Left colon (tissue), 2 donors: ENCODE results near the gene EPHB6. TPM values are rescaled to one million over a fixed set of nuclear protein-coding genes. Genes with fewer than 3 reads are reported as not detected.

Experiments
- ATAC-seq: fragments of 200-7000 bp; cut with Tn5 transposase; one replicate; pipeline ENCODE4 v1.9.1; 2020; ENCODE audit warnings: mild to moderate bottlenecking, moderate library complexity
- DNase-seq, 2 donors: peaks; one replicate each; pipeline ENCODE4 v3.0.0-alpha.2; 2020
- intact Hi-C, 2 donors: fragments of 100-400 bp; cut with DNase I in 1 of 2; cut with micrococcal nuclease in 1 of 2; formaldehyde crosslinking; loops; one replicate each; pipeline versions ENCODE4 v1.11.2 to v1.14.0; 2022; cut with DNase I, micrococcal nuclease
- total RNA-seq, 2 donors: library from RNA; stranded (reverse); fragmentation: NEBNext Ultra II Directional; extraction: Animal tissue kit (Norgen Biotek cat#: 25700); gene quantifications; one replicate each; pipeline ENCODE4 v1.2.1, GENCODE V29; 2021
- donor health status: DM: no; HTN: no; CAD: no.
- donor health status: DM: yes; HTN: yes; CAD: no.

Gene EPHB6
- total RNA-seq, 2 donors from 2014 or later, result 1.2 to 3.2 TPM

DNA sequence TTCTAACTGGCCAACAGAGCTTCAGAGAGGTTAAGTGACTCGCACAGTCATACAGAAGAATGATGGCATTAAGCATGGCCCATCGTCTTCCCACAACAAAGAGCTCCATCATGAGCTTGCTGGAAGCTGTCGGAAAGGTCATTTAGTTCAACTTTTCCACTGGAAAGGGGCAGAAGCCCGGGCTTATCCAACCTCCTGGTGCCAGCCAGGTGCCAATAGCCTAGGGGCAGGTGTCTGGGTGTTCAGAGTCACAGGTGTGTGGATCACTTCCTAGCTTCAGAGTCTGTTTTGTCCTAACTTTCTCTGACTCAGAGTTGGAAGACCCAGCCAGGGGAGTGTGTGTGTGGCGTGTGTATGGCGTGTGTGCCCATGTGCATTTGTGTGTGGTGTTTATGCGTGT, 32.0 kb downstream of the EPHB6 start:
- no peak for ATAC-seq
- intact Hi-C loops, result no loop called here
- peak in 1 of 2 donors; percentile 1 for DNase-seq

DNA sequence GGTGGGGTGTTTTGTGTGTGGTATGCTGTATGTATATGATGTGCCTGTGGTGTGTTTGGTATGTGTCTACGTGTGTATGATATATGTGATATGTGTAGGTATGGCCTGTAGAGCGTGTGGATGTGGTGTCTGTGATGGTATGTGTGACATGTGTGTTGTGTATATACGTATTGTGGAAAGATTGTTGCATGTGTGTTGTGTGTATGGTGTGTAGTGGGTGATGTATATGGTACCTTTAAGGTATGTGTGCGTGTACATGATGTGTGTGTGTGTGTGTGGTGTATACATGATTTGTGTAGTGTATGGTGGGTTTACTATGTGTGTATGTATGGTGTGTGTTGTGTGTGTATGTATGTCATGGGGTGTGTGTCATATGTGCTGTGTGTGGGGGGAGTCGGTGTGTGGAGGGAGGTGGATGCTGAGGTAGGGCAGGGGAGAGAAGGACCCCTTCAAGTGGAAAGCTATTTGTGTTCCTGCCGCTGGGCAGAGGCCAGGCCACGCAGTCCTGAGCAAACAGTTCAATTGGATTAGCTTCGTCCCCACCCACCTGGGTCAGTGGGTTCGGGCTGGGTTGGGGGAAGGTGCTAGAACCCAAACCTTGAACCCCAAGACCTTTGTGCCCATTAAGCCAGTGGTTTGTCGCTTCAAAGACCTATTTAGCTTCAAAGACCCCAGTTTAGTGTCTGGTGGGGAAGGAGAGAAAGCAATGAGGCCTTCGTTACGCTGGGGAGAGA, 32.6 kb downstream of the EPHB6 start:
- intact Hi-C loops, result no loop called here
- ATAC-seq, result no peak
- DNase-seq, result peak in 1 of 2 donors; percentile 10

DNA sequence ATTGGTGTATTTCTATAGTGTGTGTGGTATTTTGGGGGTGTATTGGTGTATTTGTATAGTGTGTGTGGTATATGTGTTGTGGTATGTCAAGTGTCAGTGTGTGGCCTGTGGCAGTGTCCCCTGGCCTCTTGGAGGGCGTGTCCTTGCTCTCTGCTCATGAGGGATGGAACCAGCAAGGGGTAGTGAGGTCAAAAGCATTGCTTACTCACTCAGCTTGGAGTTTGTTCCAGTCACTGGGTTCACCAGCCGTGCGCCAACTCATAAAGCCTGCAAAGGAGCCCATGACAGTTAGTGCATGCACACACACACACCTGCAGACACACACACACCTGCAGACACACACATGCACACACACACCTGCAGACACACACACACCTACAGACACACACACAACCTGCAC, 34.9 kb downstream of the EPHB6 start:
- DNase-seq, result peak in 1 of 2 donors; percentile 5
- ATAC-seq, result peak; percentile 37
- intact Hi-C loops, result no loop called here

DNA sequence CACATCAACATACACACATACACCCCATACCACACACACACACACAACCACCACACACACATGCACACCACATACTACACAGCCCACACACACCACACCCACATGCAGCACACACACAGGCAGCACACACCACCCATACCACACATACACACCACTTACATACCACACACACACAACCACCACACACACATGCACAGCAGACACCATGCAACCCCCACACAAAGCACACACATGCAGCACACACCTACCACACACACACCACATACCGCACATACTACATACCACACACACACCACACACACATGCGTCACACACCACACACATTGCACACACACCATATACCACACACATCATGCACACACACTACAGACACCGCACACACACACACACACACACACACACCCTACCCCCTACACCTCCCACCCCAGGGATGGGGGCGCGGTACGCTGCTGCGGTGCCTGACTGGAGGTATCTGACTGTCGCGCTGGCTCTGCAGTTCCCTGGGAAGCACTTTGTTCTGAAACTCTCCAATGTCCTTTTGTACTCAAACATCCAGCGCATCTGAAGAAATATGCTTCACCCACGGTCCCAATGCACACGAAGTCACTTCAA, 36.1 kb downstream of the EPHB6 start:
- ATAC-seq, result no peak
- peak in 1 of 2 donors; percentile 3 for DNase-seq
- intact Hi-C loops, result no loop called here

DNA sequence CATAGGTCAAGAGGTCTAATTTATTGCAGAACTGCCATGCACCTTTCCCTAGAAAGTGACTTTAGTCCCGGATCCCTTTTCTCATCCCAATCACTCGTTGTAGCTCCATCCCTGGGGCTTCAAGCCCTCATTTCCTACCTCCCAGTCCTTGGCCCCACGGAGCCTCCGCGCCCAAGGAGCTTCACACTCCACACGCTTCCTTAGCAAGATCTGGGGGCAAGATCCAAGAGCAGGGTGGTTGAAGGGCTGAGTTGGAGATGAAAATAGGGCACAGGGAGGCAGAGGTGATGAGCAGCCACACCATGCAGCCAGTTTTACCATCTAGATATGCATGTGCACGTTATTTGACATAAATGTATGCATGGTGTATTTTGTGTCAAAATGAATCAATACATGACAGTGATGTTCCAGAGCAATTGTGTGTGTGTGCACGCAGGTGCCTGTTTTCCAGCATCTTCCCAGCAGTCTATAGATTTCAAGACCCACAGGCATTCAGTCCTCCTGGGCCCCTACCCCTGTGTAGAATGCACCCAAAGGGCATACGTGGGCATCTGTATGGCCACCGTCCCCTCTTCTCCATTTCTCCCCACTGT, 36.7 kb downstream of the EPHB6 start:
- no peak for ATAC-seq
- DNase-seq, result no peak
- intact Hi-C loops, result no loop called here

DNA sequence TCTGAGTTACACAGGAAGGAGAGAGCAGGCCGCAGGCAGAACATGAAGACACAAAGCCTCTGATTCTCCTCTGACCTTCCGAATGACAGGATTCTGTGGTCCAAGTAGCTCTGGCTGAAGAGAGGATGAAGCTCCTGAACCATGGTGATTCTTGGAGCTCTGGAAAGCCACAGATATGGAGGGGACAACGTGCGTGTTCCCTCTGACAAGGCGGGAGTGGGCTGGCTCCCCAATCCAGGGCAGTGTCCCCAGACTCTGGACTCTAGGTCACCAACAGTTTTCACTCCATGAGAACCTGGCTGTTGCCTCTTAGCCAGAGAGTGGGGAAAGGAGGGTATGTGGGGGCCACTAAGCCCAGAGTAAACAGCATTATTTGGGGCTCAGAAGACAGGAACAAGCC, 38.1 kb downstream of the EPHB6 start:
- no peak for DNase-seq
- no peak for ATAC-seq
- intact Hi-C loops, result no loop called here

DNA sequence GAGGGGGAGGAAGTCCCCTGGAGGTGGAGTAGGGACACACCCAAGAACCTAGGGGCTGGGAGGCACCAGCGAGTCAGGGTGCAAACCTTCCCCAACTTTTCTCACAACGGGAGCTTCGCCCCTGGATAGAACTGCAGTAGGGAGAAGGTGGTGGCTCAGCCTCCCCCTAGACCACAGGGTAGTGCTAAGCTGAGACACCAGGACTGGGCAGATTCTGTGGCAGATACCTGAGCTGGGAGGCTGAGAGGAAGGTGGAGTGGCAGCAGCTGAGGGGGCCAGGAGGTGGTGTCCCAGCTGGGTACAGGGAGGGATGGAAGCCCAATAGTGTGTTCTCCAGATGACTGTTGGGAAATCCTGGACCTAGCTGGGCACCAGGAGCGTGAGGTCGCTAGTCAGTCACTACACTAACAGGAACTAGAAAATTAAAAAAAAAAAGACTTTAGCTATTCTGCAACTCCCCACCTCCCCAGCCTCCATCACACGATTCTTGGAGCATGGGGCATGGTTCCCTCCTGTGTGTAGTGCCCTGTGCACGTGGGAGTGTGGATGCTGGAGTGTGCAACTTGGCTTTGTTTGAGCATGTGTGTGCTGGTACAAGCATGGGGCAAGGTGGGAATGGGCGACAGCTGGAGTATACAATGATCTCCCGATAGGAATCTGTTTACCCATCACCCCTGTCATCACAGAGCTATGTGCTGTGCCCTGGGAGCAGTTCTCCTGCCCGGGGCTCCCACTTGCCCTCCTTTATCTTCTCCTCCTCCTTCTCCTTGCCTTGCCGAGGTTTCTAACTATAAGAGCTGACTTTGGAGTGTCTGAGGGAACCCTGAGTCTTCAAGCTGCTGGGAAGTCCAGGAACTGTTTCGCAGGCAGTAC, 39.5 kb downstream of the EPHB6 start:
- ATAC-seq, result no peak
- DNase-seq, result no peak
- intact Hi-C loops, result no loop called here

DNA sequence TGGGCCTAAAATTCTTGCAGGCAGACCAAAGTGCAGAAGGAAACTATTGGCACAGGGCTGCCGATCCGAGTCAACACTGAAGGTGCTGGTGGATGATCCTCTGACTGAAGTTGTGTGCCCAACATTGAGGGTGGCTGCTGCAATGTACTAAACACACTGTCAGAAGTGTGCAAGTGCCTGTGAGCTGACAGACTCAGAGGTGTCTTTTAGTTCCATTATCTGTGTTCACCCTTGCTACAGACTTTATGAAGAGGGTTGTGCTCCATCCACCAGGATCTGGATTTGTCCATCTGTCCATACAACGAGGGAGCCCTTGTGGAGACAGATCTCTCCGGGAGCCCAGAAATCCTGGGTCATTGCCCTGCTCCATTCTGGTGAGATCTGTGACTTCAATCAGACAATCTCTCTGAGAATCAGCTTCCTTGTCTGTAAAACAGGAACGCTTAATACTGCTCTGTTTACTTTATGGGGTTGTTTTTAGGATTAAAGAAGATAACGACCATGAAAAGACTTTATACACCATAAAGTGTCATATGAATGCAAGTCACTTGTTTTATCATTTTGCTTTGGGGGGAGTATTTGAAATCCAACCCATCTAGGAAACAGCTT, 40.2 kb downstream of the EPHB6 start:
- intact Hi-C loops, result no loop called here
- ATAC-seq (no peak), DNase-seq (no peak)

DNA sequence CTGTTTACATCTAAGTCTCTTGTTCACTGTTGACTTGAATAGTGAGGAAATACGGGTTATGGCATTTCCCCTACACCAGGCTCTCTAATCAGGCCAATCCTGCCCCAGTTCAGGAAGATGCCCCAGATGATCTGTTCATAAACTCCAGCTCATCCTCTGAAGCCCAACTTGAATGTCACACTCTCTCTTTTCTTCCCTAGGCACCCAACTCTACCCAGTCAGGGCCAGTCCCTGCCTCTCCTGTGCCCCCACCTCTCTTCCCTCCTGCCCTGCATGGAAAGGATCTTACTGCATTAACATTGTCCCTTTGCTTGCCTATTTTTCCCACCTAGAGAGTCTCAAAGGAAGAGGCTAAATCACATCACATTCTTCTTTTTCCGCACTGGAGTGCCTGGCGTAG, 41.3 kb downstream of the EPHB6 start:
- no peak for DNase-seq
- intact Hi-C loops, result no loop called here
- ATAC-seq, result no peak

DNA sequence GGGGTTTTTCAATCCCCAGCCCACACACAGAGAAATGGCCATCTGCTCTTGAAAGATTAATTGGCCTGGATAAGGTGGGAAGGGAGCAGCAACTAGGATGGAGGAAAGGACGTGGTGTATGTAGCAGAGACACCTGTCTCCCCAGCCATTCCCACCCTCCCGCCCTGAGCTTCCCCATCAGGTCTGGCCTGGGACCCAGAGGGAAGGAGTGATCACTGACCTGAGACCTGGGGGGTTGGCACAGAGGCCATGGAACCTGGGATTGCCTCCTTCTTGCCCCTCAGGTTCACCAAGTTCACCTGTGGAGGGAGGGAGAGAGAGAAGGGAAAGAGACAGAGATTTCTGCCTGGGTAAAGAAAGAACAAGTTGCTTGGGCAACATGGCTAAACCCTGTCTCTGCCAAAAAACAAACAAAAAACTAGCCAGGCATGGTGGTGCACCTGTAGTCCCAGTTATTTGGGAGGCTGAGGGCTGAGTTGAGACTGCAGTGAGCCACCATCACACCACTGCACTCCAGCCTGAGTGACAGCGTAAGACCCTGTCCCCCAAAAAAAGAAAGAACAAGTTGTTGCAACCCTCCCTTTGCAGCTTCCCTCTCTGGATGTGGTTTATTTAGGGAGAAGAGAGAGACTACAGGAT, 42.0 kb downstream of the EPHB6 start:
- DNase-seq, result no peak
- no peak for ATAC-seq
- intact Hi-C loops, result no loop called here

DNA sequence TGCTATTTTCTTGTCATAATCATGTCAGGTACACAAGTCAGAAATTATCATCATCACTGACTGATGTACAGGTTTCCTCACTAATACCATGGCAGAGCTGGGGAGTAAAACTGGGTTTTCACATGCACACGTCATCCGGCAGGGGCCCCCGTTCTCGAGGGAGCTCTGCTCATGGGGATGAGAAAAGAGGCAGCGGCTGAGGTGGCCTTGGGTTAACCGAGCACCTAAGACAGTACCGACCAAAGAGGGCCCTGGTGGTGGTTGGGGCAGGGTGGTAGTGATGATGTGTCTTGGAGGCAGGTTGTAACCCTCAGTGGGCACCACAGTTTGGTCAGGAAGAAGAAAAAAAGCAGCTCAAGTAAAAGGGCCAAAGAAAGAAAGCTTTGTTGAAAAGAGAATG, 42.8 kb downstream of the EPHB6 start:
- intact Hi-C loops, result no loop called here
- ATAC-seq, result no peak
- no peak for DNase-seq

DNA sequence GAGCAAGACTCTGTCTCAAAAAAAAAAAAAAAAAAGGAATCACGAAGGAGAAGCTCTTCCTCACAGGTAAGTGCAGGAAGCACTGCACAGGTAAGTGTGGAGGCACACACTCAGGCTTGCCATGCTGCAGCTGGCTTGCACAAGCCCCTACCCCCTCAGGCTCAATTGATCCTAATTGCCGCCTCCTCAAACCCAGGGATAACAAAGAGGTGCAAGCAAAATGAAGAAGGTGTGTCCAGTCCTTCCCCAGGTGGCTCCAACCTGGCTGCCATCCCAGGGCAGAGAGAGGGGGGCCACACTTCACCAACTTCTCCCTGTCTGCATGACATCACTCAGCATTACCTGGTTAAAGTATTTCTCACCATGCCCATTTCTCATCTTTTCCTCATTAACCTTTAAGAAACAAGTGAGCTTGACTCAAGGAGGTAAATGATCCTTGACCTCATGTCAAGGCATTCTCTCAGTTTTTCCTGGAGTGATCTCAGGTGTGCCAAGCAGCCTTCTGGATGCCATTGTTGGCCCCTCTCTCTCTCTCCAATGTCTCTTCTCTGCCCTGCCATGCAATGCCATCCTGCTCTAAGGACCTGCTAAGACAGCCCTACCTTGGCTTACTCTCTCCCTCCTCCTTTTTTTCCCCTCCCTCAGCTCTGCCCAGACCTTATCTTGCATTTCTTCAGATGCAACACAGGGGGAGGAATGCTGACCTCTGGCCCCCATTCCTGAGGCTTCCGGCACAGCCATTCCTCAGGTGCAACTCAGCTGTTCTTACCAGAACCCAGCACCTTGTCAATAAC, 43.7 kb downstream of the EPHB6 start:
- intact Hi-C loops, result no loop called here
- peak; percentile 21 for ATAC-seq
- no peak for DNase-seq

DNA sequence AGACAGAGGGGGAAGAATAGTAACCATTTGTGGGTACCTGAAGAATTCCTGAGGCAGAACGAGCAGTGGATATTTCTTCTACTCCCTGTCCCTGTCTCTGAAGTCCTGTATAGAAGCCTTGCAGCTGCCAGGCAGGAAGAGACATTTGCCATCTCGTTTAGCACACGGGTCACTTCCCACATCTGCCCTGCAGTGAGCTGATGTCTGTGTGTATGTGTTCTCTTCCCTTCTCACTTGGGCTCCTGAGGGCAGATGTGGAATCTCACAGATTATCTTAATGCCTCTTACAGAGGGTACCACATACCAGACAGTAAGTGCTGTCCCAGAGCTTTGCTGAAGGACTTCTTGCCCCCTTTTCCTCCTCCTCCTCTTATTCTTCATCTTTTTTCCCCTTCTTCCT, 44.8 kb downstream of the EPHB6 start:
- no peak for DNase-seq
- intact Hi-C loops, result no loop called here
- ATAC-seq, result no peak

DNA sequence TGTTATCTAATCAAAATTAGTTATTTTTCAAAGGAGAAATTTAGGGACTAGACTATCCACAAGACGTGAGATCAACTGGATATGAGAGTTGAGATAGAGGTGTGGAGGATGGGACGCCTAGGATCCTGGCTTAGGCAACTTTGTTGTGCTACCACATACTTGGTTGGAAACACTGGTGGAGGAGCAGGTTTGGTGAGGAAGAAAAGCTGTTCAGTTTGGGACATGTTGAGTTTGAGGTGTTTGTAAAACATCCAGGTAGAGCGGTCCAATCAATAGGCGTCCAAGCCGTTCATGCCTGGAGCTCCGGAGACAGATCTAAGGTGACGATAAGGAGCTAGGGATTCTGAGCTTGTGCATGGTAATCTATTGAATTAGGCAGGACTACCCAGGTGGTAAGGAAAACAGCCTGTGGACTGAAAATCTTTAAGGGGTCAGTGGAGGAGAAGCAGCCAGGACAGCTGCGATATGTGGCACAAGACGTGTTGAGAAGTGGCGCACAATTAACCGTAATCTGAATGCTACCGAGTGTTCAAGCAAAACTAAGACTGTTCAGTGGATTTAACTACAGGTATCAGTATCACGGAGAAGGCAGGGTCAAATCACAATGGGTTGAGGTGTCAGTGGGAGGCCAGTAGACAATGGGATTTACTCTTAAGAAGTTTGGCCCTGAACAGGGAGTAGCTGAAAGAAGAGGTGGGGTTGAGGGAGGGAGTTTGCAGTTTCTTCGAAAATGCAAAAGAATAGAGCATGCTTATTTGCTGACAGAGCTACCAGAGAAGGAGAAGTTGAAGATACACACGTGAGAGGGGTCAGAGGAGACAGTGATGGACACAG, 46.8 kb downstream of the EPHB6 start:
- ATAC-seq (no peak), DNase-seq (no peak)
- intact Hi-C loops, result no loop called here

DNA sequence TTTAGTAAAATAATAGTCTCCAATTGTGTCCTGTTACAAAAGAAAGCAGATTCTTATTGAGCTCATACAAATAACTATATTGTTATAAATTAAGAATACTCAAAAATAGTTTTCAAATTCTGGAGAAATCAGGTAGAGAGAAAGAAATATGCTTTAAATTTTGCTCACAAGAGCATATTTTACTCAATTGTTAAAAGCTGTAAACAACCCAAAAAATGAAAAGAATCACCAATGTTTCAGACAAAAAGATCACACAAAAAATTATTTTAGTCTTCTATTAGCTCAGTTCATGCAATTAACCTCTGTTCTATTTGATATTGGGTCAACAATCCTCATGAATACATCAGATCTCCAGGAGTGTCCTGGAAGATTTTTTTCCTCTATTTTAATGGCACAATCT, 49.3 kb downstream of the EPHB6 start:
- ATAC-seq (no peak), DNase-seq (no peak)
- intact Hi-C loops, result no loop called here

DNA sequence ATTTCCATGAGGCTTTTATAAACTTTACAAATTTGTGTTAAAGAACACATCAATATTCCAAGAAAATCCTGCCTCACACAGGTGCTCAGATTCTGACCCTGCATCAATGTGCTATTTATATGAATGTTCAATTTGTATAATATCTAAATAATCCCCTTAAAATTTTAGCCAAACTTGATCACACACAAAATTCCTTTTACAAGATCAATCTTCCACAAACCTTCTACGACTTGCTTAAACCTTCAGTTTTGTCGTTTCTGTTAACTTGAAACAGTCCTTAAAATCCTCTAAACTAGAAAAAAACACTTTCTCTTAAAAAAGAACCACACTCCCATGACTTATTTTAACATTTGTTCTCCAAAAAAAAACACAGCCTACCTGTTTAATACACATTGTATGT, 50.9 kb downstream of the EPHB6 start:
- ATAC-seq, result no peak
- DNase-seq, result no peak
- intact Hi-C loops, result no loop called here

DNA sequence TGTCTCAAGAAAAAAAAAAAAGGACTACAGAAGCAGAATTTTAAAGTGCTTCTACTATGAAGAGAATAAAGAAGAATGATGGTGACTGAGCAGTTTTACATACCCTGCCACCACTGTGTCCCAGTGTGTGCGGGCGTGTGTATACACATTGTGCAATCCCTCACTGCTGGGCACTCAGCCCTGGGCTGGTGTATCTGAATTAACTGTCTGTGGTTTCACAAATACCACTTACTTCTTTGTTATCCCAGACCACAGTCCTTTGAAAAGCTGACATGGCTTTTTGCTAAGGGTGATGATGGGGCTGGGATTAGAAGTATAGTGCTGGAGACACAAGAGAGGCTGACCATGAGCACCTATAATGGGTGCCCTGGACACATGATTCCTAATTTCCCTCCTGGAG, 51.8 kb downstream of the EPHB6 start:
- intact Hi-C loops, result no loop called here
- no peak for DNase-seq
- ATAC-seq, result no peak
